ENCODE data around the gene GBF1.

- TF ChIP-seq CTCF (IDR thresholded peaks at IDR 0.05), result no peak
- no peak for TF ChIP-seq POLR2A (IDR thresholded peaks at IDR 0.05)
Observed at GRCh38 chr10:102413806-102414561, 168.7 kb downstream of the GBF1 start.

Measured in uterus (tissue), 2 donors.